CD1c-positive myeloid dendritic cell (primary cell): ENCODE measurements around the gene PERCC1.

ENCODE experiments used
- DNase-seq: peaks from one replicate; pipeline ENCODE4 v3.0.0-alpha.2; 2016; ENCODE audit errors: extremely low spot score

PERCC1 gene

GRCh38 chr16:1450218-1450617, 19.3 kb downstream of the PERCC1 start:
- no peak for DNase-seq

GRCh38 chr16:1450841-1451240, 20.0 kb downstream of the PERCC1 start:
- DNase-seq = no peak

GRCh38 chr16:1451702-1452392, 21.0 kb downstream of the PERCC1 start:
- no peak for DNase-seq

GRCh38 chr16:1452530-1452929, 21.7 kb downstream of the PERCC1 start:
- no peak for DNase-seq

GRCh38 chr16:1453316-1453715, 22.4 kb downstream of the PERCC1 start:
- DNase-seq = no peak

- DNase-seq = no peak
Measured at GRCh38 chr16:1454561-1454960, 23.7 kb downstream of the PERCC1 start.

GRCh38 chr16:1455190-1456171, 24.6 kb downstream of the PERCC1 start:
- no peak for DNase-seq

GRCh38 chr16:1456951-1457350, 26.1 kb downstream of the PERCC1 start:
- DNase-seq = no peak

GRCh38 chr16:1457489-1458245, 26.8 kb downstream of the PERCC1 start:
- DNase-seq = no peak

GRCh38 chr16:1458336-1458976, 27.6 kb downstream of the PERCC1 start:
- DNase-seq = peak; percentile 73

- DNase-seq = no peak
Measured at GRCh38 chr16:1458977-1459341, 28.1 kb downstream of the PERCC1 start.

GRCh38 chr16:1459967-1460366, 29.1 kb downstream of the PERCC1 start:
- no peak for DNase-seq

- DNase-seq = no peak
Measured at GRCh38 chr16:1460602-1461138, 29.8 kb downstream of the PERCC1 start.

GRCh38 chr16:1461146-1461545, 30.3 kb downstream of the PERCC1 start:
- no peak for DNase-seq

GRCh38 chr16:1464196-1464893, 33.5 kb downstream of the PERCC1 start:
- no peak for DNase-seq

GRCh38 chr16:1464894-1465566, 34.2 kb downstream of the PERCC1 start:
- no peak for DNase-seq

GRCh38 chr16:1465567-1465915, 34.7 kb downstream of the PERCC1 start:
- no peak for DNase-seq

GRCh38 chr16:1466054-1466453, 35.2 kb downstream of the PERCC1 start:
- no peak for DNase-seq

GRCh38 chr16:1466968-1467521, 36.2 kb downstream of the PERCC1 start:
- peak; percentile 17 for DNase-seq

GRCh38 chr16:1468426-1468810, 37.5 kb downstream of the PERCC1 start:
- DNase-seq = peak; percentile 72
